GM19240 (cell line): Measurements from ENCODE around the gene CAB39L.
A peak's percentile ranks its signal among the peaks of the same experiment; 100 is the strongest.

ENCODE experiments used
- DNase-seq: peaks from one replicate; pipeline ENCODE4 v3.0.0; 2011; ENCODE audit warnings: low spot score; ENCODE audit not compliant: insufficient read length

CAB39L gene

DNA sequence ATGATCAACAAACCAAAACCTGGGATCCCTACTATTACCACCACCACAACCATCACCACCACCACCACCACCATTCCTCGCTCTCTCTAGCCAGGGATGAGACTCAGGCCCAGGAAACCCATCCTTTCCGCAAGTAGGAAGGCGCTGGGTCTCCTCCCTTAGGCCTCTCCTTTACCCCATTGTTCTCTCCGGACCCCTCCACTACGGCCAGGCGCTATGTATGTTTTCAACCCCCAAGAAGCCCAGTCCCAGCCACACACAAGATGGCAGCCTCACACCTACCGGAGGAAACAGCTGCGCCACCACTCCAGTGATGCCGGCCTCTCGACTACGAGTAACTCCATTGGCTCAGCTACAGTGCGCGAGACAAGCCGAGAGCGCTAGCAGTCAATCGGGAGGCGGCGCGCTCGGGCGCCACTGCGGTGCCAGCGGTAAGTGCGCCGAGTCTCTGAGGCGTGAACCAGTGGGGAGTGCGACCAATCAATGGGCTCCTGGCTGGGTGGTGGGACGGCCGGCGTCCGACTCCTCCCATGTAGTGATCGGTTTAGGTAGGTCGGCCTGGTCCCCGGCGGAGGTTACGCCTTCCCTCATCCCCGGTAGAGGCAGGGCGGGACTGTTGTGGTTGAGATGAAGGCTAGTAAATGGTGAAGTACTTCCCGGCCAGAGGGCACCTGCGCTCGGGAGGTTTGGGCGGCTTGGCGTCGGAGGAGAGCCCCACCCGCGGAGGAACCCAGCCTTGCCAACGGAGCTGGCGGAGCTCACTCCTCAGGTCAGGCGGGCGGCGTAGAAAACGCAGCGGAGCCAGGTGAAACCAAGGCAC is at the start of gene CAB39L, which contains the start of gene SETDB2:
Gene CAB39L (minus strand): TSS at position 361 of the 820 bp plus-strand sequence. CDS start 61,154 bp downstream, outside the sequence.
Gene SETDB2 (plus strand): TSS at position 571 of the 820 bp plus-strand sequence. CDS start 7,620 bp downstream, outside the sequence.
- DNase-seq, result peak; percentile 43

DNA sequence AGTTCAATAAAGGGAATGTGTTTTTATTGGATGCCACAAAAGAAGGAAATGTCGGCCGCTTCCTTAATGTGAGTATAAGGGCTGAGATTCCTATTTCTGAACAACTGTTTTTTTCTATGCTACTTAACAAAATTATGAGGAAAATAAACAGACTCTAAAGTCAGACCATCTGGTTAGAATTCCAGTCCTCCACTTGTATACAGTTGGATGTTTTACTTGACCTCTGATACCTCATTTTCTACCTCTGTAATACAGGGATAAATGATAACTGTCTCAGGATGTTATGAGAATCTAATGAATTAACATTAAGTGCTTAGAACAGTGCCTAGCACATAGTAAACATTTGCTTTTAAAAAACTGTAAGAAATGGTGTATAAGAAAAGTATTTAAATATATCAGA is 44.7 kb upstream of the CAB39L start:
- DNase-seq, result no peak

DNA sequence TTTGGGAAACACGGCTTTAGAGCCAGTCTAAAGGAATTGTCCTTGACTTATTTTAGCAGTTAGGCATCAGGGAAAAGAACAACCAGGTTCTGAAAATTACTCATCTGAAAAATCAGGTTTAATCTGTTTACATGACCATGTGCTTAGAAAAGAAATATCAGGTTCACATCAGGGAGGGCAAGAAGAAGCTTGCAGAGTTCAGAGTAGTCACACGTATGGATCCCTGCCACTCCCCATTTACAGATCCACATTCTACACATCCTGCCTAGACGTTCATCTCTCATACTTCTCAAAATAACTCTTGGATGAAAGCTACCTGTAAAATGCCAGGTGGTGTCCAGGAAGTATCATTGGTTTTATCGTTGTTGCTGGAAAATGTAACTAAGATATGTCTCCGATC is 37.9 kb upstream of the CAB39L start:
- no peak for DNase-seq

DNA sequence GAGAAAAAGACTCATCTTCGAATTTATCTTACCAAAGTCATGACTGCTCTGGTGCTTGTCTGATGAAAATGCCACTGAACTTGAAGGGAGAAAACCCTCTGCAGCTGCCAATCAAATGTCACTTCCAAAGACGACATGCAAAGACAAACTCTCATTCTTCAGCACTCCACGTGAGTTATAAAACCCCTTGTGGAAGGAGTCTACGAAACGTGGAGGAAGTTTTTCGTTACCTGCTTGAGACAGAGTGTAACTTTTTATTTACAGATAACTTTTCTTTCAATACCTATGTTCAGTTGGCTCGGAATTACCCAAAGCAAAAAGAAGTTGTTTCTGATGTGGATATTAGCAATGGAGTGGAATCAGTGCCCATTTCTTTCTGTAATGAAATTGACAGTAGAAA is 32.7 kb upstream of the CAB39L start:
- DNase-seq, result no peak

DNA sequence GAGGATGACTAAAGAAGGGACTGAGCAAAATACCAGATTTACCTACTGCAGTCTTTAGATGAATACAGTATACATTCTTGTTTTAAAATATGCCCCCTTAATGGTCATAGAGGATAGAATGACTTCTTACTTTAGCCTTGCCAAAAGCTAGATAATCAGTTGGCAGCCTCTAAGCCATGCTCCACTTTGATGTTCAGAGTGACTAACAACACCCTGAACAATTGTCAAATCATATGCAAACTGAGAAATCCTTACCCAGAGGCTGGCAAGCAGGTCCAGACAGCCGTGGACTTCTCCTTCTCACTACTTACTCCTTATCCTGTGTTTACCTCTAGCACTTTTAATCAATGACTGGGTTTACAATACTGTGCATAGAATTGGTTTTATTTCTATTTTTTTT is 28.3 kb upstream of the CAB39L start:
- no peak for DNase-seq

DNA sequence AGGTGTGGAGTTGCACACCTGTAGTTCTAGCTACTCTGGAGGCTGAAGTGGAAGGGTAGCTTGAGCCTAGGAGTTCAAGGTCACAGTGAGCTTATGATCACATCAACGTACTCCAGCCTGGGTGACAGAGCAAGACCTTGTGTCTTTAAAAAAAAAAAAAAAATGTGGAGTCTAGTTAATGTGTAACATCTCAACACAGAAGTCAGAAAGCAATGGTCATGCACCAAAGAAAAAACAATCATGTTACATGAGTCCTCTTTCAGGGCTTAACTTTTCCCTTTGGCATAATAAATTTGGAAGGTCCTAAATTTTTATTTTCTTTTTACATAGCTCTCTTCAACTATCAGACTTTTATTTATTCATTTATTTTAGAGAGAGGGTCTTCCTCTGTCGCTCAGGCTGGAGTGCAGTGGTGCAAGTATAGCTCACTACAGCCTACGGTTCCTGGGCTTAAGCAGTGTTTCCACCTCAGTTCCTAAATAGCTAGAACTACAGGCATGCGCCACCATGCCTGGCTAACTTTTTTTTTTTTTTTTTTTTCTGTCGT is 22.5 kb upstream of the CAB39L start:
- DNase-seq, result no peak

DNA sequence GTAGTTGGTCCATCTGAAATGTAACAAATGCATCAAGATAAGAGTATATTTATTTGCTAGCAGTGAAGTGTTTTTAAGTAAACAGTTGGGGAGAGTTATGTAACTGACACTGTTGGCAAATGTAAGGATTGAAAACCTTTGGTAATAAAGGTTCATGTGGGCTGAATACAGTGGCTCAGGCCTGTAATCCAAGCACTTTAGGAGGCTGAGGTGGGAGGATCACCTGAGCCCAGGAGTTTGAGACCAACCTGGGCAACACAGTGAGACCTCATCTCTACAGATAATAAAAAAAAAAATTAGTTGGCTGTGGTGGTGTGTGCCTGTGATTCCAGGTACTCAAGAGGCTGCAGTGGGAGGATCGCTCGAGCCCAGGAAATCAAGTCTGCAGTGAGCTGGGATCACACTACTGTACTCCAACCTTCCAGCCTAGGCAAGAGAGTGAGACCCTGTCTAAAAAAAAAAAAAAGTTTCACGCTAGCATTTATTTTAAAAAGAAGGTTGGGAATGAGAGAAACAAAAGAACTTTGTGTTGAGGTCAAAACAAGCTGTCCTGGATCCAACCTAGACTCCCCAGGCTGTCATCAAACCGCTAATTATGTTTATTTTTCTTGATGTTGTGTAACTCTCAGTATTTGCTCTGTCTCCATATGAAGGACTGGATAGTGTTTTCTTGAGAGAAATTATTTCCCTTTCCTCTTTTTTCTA is 20.9 kb upstream of the CAB39L start:
- DNase-seq, result no peak

DNA sequence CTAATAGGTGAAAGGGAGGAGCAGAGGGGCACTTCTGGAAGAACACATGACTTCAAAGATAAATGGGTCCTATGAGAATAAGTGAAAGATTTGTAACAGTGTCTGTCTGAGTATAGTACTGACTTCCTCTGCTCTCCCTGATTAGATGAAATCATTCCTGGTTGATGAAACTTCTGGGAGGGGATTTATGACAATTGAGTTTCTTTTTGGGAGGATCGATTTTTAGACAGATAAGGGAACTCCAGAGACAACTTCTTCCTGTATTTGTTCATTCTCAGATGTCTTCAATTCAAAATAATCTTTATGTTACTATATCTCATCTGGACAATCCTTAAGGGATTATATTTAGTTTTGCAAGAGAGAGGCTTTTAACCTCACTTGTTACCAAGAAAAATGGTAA is 20.2 kb upstream of the CAB39L start:
- DNase-seq, result no peak

DNA sequence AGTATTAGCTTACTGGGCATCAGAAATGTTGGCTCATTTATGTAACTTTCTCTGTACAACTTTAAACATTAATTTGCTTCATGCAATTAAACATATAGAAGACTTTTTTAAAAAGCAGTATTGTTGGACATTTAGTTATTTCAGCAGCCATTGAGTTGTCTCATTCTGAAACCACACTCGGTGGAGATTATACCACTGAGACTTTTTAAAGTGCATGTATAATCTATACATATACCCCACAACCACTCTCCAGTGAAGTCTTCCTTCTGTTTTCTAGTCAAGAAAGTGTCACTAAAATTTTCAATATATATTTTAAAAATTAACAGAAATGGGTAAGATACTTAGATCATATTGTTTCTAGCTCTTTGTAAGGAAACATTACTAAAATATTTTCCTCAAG is 15.7 kb upstream of the CAB39L start:
- DNase-seq, result no peak

DNA sequence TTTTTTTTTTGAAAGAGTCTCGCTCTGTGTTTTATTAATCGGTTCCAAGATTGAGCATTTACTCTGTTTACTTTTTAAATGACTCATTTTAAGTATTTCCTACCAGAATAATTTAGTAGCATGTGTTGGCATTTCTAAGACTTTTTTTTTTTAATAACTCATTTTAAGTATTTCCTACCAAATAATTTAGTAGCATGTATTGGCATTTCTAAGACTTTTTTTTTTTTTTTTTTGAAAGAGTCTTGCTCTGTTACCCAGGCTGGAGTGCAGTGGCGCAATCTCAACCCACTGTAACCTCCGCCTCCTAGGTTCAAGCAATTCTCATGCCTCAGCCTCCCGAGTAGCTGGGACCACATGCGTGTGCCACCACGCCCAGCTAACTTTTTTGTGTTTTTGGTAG is 13.4 kb upstream of the CAB39L start:
- no peak for DNase-seq

DNA sequence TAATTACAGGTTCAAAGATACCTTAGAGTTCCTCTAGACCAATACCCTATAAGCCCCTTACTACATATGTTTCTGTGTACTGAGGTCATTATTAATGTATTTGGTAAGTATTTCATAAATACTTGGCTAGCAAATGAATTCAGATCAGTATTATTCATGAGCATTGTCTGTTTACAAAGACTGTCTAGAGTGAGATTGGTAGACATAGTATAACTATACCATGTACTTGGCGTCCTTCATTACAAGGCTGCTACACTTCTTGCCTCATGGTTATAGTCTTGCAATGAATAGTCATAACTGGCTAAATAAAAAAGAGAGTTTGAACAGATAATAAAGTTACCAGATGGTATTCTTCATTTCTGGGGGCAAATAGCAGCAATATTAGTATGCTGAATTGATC is 12.3 kb upstream of the CAB39L start:
- DNase-seq, result no peak

DNA sequence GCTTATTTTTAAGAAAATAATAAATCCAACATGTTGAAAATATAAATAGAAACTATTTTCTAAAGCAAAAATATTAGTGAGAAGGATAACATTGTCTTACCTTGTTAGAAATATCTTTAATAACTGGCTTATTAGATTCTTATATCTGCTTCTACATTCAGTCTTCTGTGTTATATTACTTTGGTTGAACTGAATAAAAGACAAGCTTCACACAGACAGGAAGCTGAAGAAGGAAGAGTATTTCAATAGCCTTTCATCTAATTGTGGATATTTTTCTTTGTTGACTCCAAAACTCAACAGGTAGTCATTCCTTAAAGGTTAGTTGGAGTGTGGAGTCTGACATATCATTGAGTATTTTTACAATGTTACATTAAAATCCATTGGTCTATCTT is 11.1 kb upstream of the CAB39L start:
- DNase-seq, result no peak

DNA sequence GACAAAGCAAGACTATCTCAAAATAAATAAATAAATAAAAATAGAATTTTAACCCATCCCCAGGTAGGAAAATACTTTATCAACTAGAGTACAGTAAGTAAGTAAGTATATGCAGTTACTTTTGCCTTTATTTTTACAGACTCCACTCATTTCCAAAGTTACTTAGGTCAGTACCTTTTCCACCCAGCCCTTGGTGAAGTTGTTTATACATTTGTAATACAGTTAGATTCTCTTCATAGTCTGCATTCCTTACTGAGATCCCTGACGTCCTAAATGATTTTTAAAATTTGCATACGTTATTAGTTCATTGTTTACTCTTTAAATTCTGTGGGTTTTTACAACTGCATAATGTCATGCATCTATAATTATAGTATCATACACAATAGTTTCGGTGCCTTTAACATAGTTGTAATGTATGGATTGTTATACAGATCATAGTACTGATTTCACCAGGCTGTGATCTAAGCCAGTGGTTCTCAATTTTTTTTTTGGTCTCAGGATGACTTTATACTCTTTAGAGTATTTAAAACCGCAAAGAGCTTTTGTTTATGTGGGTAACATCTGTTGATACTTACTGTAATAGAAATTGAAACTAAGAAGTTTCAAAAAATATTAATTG is 10.6 kb upstream of the CAB39L start:
- DNase-seq, result no peak

DNA sequence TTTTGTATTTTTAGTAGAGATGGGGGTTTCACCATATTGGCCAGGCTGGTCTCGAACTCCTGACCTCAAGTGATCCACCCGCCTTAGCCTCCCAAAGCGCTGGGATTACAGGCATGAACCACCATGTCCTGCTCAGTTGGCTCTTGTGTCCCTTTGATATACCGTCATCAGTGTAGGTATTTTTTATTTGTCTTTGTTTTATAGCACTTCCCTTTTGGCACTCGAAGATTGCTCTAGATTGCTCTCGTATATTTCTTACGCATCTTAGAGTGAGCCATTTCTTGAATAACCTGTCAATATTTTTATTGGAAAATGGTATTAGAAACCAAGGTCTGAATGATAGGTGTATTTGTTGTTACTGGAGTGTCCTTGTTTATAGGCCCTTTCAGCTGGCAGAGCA is 9.6 kb upstream of the CAB39L start:
- no peak for DNase-seq

DNA sequence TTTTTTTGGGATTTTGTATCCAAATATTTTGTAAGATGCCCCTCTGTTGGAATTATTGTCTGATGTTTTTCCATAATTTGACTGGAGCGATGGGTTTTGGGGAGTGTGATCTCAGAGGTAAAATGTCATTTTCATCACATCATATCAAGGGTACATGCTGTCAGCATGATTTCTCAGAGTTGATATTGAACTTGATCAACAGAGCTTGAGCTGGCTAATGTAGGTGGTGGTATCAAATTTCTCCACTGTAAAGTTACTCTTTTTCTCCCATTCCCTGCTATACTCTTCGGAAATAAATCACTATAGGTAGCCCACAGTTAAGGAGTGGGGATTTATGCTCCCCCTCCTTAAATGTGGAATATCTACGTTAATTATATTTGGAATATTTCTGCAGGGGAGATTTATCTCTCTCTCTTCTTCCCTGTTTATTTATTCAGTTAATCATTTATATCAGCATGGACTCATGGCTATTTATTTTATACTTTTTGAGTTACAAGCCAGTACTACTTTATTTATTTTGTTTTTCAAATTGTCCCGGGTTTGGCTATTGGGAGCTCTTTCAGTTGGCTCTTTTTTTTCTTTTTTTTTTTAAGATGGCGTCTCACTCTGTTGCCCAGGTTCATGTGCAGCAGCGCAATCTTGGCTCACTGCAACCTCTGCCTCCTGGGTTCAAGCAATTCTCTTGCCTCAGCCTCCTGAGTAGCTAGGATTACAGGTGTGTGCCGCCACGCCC is 9.0 kb upstream of the CAB39L start:
- DNase-seq, result no peak

DNA sequence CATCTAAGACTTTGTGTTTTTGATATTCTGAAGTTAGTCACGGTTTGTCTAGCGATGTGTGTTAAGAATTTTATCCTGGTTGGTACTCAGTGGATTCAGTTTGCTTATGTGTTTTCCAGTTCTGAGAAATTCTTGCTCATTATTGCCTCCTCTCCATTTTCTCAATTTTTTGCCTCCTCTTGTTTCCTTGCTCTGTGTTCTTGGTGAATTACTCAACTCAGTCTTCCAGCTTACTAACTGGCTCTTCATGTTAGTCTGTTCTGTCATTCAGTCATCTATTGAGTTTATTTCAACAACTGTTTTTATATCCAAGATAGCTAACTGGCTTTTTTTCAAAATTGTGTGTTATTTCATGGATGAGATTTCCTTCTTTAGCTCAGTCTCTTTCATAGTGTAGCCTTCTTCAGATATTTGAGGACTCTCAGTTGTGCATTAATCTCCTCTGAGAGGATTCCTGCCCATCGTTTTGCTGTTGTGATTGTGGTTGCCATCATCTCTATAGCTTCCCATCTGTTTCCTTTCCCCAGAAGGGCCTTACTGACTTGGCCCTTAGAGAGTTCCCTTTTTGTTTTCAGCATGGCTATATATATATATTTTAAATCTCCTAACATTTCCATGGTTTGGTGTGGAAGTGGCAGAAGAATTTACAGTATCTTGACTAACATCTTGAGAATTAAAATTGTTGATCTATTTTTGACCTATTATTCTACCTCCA is 6.4 kb upstream of the CAB39L start:
- no peak for DNase-seq

DNA sequence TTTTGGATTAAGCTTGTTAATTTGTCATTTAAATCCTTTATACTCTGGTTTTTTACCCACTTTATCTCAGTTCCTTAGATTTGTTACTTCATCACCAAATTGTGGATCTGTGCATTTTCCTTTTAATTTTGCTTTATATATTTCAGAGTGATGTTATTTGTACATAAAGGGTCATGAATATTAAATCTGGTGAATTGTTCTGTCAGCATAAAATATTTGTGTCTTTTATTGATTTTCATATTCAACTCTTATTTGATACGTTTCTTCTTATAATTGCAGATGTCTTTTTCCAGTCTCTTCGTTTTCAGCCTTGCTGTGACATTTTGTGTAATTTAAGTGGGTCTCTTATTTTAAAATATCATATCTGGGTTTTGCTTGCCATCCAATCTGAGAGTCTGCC is 4.9 kb upstream of the CAB39L start:
- DNase-seq, result no peak

DNA sequence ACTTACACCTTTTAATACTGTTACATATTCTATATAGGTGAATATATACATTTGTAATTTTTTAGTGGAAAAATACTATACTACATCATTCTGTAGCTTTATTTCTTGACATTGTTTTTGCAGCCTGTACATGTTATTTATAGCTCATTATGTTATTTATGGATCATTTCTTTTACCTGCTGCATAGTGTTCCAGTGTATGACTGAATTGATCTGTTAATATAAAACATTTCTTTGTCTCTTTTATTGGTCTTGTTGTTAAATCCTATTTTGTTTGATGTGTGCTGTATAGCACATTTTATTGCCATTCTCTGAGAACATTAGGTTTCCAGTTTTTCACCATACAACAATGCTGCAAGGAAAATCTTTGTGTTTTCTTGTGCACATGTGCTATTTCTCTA is 2.6 kb upstream of the CAB39L start:
- no peak for DNase-seq

DNA sequence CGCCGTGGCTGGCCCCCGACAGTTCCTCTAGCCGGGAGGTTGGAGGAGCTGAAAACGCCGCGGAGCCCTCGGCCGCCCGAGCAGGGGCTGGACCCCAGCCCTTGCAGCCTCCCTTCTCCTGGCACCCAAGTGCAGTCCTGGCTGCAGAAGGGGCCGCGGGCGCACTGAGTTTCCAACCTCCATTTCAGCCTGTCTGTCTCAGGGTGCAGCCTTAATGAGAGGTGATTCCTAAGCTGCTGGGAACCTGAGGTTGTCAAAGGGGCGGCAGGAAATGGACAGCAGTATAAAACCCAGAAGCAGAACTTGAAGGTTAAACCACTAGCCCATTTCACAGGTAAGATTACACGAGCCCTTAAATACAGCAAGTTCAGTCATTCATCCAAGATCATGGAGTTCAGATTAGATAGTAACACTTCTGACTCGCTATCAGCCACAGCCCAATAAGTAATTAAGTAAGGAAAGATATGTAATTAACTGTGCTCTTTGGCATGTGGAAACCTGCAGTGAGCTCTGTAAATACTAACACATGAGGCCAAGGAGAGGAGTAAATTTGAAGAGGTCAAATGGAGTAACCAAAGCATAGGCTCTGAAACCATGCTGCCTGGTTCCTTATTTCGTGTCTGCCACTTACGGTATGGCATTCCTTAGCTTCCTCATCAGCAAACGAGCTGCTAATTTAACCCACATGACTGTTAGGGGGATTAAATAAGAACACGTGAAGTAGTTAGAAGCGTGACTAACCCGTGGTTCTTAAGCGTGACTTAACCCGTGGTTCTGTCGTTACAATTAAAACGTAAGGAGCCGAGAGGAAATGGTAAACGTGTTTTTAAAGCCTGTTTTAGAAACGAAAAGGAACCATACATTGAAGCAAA is 896 bp upstream of the CAB39L start:
- no peak for DNase-seq

DNA sequence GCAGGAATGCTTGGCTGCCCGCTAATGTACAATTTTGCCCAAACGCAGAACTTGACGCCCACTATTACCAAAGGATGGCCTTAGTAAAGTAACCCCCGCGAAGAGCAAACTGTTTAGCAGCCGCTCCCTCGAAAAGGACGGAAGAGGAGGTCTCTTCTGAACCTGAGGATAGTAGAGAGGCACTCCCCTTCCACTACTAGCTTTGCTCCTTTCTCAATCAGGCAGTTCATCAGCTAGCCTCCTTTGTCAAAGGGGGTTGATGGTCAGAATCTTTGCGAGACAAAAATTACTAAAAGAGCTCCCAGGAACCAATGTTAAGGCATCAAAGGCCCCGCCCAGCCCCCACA is 534 bp downstream of the CAB39L start:
- no peak for DNase-seq
